Endothelial cell of umbilical vein (primary cell): ENCODE results near the gene MVP. TPM values are rescaled to one million over a fixed set of nuclear protein-coding genes. Genes with fewer than 3 reads are reported as not detected.

ENCODE experiments used
- BruUV-seq: library from RNA; stranded (reverse); fragments of 400-500 nt; replicated peaks from 2 replicates; lab custom pipeline; 2021; lab: Mats Ljungman, UMichigan
- CTCF ChIA-PET: fragments of 300-600, 350-600 bp; sonication (Branson Sonifier 250); formaldehyde crosslinking; loops from one replicate; lab custom pipeline; 2021; ENCODE audit warnings: antibody characterized with exemption, inconsistent platforms; lab: Charles Lee
- POLR2A ChIA-PET: fragments of 300-600, 350-600 bp; sonication (Branson Sonifier 250); formaldehyde crosslinking; loops from one replicate; lab custom pipeline; 2021; ENCODE audit warnings: antibody characterized with exemption, inconsistent platforms; lab: Charles Lee
- DNase-seq: peaks from one replicate; pipeline ENCODE4 v3.0.0-alpha.2; 2011; ENCODE audit warnings: low read depth, low spot score
- FAIRE-seq: peaks from 2 replicates; lab custom pipeline; 2011; peaks lifted over from hg19 to GRCh38; lab: Jason Lieb, UNC
- H2AFZ ChIP-seq: 2 replicates; pipeline ENCODE4 v1.6.0; 2012; ENCODE audit warnings: low read depth, low read length, control low read depth, inconsistent platforms
- H3K27ac ChIP-seq: 2 replicates; pipeline ENCODE4 v1.5.1; 2011; ENCODE audit warnings: low read depth, mild to moderate bottlenecking, control low read depth, low read length, moderate library complexity; ENCODE audit not compliant: insufficient read depth
- H3K27me3 ChIP-seq, 2 experiments: 2 replicates each; pipeline versions ENCODE4 v1.6.0 to v1.6.1; 2011; ENCODE audit warnings: low read length in 2 of 2, mixed read lengths in 1 of 2; ENCODE audit not compliant: control insufficient read depth in 2 of 2, insufficient read depth in 2 of 2
- H3K36me3 ChIP-seq, 2 experiments: 2 replicates in 1 of 2; 3 replicates in 1 of 2; pipeline ENCODE4 v1.5.1; 2011; ENCODE audit warnings: low read length in 2 of 2, mild to moderate bottlenecking in 1 of 2, moderate library complexity in 1 of 2; ENCODE audit not compliant: control insufficient read depth in 2 of 2, insufficient read depth in 2 of 2; ENCODE audit errors: extremely low read depth in 1 of 2
- H3K4me1 ChIP-seq: 3 replicates; pipeline ENCODE4 v1.5.1; 2011; ENCODE audit warnings: mild to moderate bottlenecking, low read length; ENCODE audit not compliant: control insufficient read depth, insufficient read depth; ENCODE audit errors: extremely low read depth
- H3K4me2 ChIP-seq: 2 replicates; pipeline ENCODE4 v1.6.1; 2011; ENCODE audit warnings: low read length, control low read depth, mixed read lengths; ENCODE audit not compliant: insufficient read depth
- H3K4me3 ChIP-seq, 3 experiments: fragments of 200-600 bp in 1 of 3; sonication (generic), shearing (Covaris generic) in 1 of 3; replicated peaks in 1 of 3; 2 replicates each; pipeline ENCODE4 v1.5.1; 2011 to 2016; ENCODE audit warnings: control low read depth in 3 of 3, low read length in 3 of 3, mild to moderate bottlenecking in 2 of 3, inconsistent platforms in 1 of 3, low read depth in 1 of 3, moderate library complexity in 1 of 3; ENCODE audit not compliant: insufficient read depth in 1 of 3
- H3K79me2 ChIP-seq: 2 replicates; pipeline ENCODE4 v1.6.0; 2012; ENCODE audit warnings: low read length, inconsistent platforms; ENCODE audit not compliant: control insufficient read depth, insufficient read depth
- H3K9ac ChIP-seq: replicated peaks from 2 replicates; pipeline ENCODE3; 2011; ENCODE audit warnings: low read length, control low read depth; ENCODE audit not compliant: insufficient read depth; ENCODE audit errors: extremely low read depth
- H3K9me1 ChIP-seq: replicated peaks from 3 replicates; pipeline ENCODE4 v1.6.0; 2011; ENCODE audit warnings: mild to moderate bottlenecking, low read length; ENCODE audit not compliant: control insufficient read depth, insufficient read depth; ENCODE audit errors: extremely low read depth
- H3K9me3 ChIP-seq: replicated peaks from 2 replicates; pipeline ENCODE4 v1.5.1; 2012; ENCODE audit warnings: low read length, inconsistent platforms; ENCODE audit not compliant: control insufficient read depth, insufficient read depth
- H4K20me1 ChIP-seq: replicated peaks from 2 replicates; pipeline ENCODE3; 2011; ENCODE audit warnings: mild to moderate bottlenecking, low read length; ENCODE audit not compliant: control insufficient read depth, insufficient read depth; ENCODE audit errors: extremely low read depth
- EZH2 ChIP-seq: IDR thresholded peaks from 2 replicates; pipeline ENCODE4 v1.6.1; 2012; ENCODE audit warnings: borderline replicate concordance, low read depth, mild to moderate bottlenecking, moderate library complexity, low read length, inconsistent platforms; ENCODE audit not compliant: severe bottlenecking
- FOS ChIP-seq: IDR thresholded peaks from 2 replicates; pipeline ENCODE4 v1.6.1; 2011; ENCODE audit warnings: mild to moderate bottlenecking, low read length, moderate library complexity, borderline replicate concordance; ENCODE audit not compliant: insufficient read depth
- GATA2 ChIP-seq: IDR thresholded peaks from 2 replicates; pipeline ENCODE4 v1.7.0; 2011; ENCODE audit warnings: low read depth, mild to moderate bottlenecking, moderate library complexity, mixed read lengths, low read length; ENCODE audit not compliant: insufficient read length, insufficient read depth
- JUN ChIP-seq: IDR thresholded peaks from 2 replicates; pipeline ENCODE4 v1.6.1; 2011; ENCODE audit warnings: borderline replicate concordance, low read depth; ENCODE audit not compliant: insufficient read length, insufficient read depth
- MYC ChIP-seq: IDR thresholded peaks from one replicate; pipeline ENCODE4 v1.6.1; 2011; ENCODE audit warnings: mild to moderate bottlenecking, low read depth, low read length
- POLR2A ChIP-seq: IDR thresholded peaks from 2 replicates; pipeline ENCODE4 v1.6.1; 2012; ENCODE audit warnings: low read depth, mild to moderate bottlenecking, control low read depth, low read length
- POLR2AphosphoS5 ChIP-seq: IDR thresholded peaks from 2 replicates; pipeline ENCODE4 v1.6.1; 2012; ENCODE audit warnings: low read depth, mild to moderate bottlenecking, control low read depth, low read length, moderate library complexity; ENCODE audit not compliant: insufficient read depth
- dilution Hi-C: fragments of 300-500 bp; cut with MboI; formaldehyde crosslinking; loops from one replicate; pipeline ENCODE4 v1.15.0; 2019; ENCODE audit warnings: low sequenced_read_pairs; ENCODE audit not compliant: extremely low pct_ligation_motif_present
- intact Hi-C: fragments of 100-400 bp; cut with micrococcal nuclease; formaldehyde crosslinking; loops from one replicate; pipeline ENCODE4 v1.10.0; 2022
- polyA plus RNA-seq, 4 experiments: library from polyadenylated mRNA; depleted of rRNA in 3 of 4; stranded (reverse) in 3 of 4; unstranded in 1 of 4; fragments of >200 nt; gene quantifications; 2 replicates each; pipeline versions ENCODE4 v1.2.1 to v1.2.3, GENCODE V29; 2011 to 2012; ENCODE audit warnings: missing spikeins in 1 of 4
- total RNA-seq: library from RNA; stranded (reverse); gene quantifications from 2 replicates; pipeline ENCODE4 v1.2.3, GENCODE V29; 2021
- TF ChIP-seq, protein P1 (sequence below): IDR thresholded peaks from 2 replicates; pipeline ENCODE4 v1.6.1; 2011; ENCODE audit not compliant: insufficient read depth, insufficient read length
- TF ChIP-seq, protein P2 (sequence below), 2 donors: IDR thresholded peaks; 1 replicate in 1 of 2; 2 replicates in 1 of 2; pipeline ENCODE4 v1.5.1; 2011; ENCODE audit warnings: low read length in 2 of 2, mild to moderate bottlenecking in 2 of 2, moderate library complexity in 2 of 2, control low read depth in 1 of 2, inconsistent platforms in 1 of 2, low read depth in 1 of 2; ENCODE audit not compliant: insufficient read depth in 1 of 2; ENCODE audit errors: extremely low read depth in 1 of 2

Gene MVP
- total and polyA plus RNA-seq, 2 donors (not counting 3 experiments of a cell fraction or from before 2014, with no cell fraction given) = 49.8 to 118 TPM

DNA sequence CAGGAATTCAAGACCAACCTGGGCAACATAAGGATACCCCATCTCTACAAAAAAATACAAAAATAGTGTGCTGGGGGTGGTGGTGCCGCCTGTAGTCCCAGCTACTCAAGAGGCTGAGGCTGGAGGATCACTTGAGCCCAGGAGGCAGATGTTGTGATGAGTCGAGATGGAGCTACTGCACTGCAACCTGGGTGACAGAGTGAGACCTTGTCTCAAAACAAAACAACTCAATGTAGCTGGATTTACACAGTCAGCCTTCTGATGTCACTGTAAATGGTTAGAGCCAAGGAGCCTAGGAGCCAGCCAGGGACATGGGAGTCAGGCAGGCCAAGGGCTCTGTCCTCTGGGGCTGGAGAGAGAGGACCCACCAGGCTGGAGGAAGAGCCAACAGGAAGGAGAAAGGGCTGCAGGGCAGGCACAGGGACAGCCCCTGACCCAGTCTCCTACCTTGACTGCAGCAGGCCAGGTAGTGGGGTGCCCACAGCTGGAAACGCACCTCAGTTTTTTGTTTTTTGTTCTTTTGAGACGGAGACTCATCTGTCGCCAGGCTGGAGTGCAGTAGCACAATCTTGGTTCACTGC, 34.3 kb downstream of the MVP start:
- Histone ChIP-seq H3K27ac (no peak overlapping the region), H2AFZ (no peak overlapping the region), H3K9ac (no peak overlapping the region), H3K9me1 (no peaks in the 10 kb centered on the region), H3K9me3 (no peaks in the 10 kb centered on the region), H3K27me3 (no peaks in the 10 kb centered on the region), H3K4me2 (no peak overlapping the region), H3K4me1 (peaks cover 5% of the 10 kb centered on the region), H4K20me1 (no peaks in the 10 kb centered on the region), H3K36me3 (peaks cover 0 to 8% of the 10 kb centered on the region in 2 experiments), H3K79me2 (no peaks in the 10 kb centered on the region), H3K4me3 (no peak overlapping the region)
- intact Hi-C loops = no loop called here
- DNase-seq = no peak
- CTCF ChIA-PET = interaction anchor here (0.6 to 1.2 kb wide), 2 partner anchors 38 to 54 kb away, joined by 3 to 5 read pairs; partner anchors contain the start of gene PAGR1
- TF ChIP-seq POLR2A (no peak), MYC (no peak), FOS (no peak), EZH2 (no peak), GATA2 (no peak), JUN (no peak), POLR2AphosphoS5 (no peak)
- TF ChIP-seq, protein P1, sequence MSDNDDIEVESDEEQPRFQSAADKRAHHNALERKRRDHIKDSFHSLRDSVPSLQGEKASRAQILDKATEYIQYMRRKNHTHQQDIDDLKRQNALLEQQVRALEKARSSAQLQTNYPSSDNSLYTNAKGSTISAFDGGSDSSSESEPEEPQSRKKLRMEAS = no peak
- TF ChIP-seq, protein P2, sequence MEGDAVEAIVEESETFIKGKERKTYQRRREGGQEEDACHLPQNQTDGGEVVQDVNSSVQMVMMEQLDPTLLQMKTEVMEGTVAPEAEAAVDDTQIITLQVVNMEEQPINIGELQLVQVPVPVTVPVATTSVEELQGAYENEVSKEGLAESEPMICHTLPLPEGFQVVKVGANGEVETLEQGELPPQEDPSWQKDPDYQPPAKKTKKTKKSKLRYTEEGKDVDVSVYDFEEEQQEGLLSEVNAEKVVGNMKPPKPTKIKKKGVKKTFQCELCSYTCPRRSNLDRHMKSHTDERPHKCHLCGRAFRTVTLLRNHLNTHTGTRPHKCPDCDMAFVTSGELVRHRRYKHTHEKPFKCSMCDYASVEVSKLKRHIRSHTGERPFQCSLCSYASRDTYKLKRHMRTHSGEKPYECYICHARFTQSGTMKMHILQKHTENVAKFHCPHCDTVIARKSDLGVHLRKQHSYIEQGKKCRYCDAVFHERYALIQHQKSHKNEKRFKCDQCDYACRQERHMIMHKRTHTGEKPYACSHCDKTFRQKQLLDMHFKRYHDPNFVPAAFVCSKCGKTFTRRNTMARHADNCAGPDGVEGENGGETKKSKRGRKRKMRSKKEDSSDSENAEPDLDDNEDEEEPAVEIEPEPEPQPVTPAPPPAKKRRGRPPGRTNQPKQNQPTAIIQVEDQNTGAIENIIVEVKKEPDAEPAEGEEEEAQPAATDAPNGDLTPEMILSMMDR (IDR thresholded peaks at IDR 0.05; ENCODE audit: extremely low read depth in 1 of 2, insufficient read depth in 1 of 2, low read depth in 1 of 2, low read length in 2 of 2) = no peak
- POLR2A ChIA-PET = interaction anchor here (0.5 kb wide), 1 partner anchor 99 kb away, joined by 6 read pairs; no protein-coding TSS in a partner anchor
- no peak for FAIRE-seq
- no TSS peak for BruUV-seq
- dilution Hi-C loops = no loop called here
